HG02763 (cell line): ENCODE data around the gene NISCH.

Experiments
- ATAC-seq: cut with Tn5 transposase; IDR thresholded peaks from one replicate; pipeline ENCODE4 v1.9.1; 2021; ENCODE audit warnings: mild to moderate bottlenecking, moderate library complexity; ENCODE audit not compliant: unreplicated experiment

Gene NISCH

DNA sequence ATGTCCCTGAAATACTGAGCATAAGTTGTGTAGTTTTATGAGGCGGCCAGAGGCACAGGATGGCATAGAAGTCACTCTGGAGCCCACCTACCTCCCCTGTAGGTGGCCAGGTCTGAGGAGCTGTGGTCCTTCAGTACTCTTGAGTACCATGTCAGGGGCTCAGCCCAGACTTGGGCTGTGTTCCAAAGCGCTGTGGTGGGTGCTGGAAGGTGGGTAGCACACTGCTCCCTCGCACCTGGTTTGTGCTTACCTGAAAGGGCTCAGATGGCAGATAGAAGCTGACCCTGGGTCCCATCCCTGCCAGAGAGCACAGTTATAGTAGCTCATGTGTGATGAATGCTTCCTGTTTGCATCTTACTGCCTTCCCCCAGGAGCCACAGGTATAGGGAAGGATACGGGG is 15.5 kb downstream of the NISCH start:
- ATAC-seq = no peak

DNA sequence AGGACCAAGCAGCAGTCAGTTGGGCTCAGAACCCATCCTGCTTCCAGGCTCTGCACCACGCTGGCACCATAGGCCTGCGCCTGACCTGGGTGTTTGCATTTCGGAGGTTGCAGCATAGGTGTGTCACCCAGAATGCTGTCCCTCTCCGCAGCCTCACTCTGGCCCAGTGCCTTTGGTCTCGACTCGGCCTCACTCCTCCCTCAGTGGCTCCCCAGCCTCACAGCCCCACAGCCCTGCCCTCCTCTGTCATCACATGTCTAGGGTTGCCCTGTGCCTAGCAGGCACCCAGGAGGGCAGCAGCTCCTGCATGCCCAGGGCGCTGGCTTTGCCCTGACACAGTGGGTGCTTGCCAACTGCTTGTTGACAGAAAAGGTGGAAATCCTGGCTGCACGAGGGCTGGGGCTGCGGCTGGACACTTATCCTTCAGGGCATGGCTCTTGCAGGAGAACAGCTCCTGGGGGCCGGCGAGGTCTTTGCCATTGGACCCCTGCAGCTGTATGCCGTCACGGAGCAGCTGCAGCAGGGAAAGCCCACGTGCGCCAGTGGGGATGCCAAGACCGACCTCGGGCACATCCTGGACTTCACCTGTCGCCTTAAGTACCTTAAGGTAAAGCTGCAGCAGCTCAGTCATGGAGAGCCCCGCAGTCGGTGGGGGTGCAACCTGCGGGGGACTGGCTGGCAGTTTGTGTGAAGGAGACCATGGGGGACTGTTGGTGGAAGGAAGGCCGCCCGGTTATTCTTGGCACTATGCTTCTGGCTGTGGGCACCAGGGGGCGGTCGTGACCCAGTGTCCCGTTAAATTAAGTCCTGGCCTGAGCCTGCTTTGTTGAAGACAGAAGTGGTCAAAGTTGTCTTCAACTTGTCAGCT is 16.2 kb downstream of the NISCH start:
- ATAC-seq = no peak

- ATAC-seq = no peak
Observed at GRCh38 chr3:52472239-52473000, 17.0 kb downstream of the NISCH start.

DNA sequence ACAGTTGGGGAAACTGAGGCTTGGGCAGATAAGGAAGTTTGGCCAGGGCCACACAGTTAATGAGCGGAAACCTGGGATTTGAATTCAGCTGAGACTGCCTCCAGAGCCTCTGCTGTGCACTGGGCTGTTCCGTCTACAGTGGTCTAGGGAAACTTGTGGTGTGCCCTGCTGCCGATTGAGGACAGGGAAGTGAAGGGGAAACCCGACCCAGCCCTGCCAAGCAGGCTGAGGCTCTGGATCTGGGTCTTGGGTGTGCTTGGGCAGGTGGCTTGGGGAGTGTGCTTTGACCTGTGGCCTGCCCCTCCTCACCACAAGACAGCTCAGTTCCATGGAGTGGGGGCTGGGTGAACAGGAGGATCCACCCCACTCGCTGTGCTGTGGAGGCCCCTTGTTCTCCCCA is 17.6 kb downstream of the NISCH start:
- no peak for ATAC-seq

DNA sequence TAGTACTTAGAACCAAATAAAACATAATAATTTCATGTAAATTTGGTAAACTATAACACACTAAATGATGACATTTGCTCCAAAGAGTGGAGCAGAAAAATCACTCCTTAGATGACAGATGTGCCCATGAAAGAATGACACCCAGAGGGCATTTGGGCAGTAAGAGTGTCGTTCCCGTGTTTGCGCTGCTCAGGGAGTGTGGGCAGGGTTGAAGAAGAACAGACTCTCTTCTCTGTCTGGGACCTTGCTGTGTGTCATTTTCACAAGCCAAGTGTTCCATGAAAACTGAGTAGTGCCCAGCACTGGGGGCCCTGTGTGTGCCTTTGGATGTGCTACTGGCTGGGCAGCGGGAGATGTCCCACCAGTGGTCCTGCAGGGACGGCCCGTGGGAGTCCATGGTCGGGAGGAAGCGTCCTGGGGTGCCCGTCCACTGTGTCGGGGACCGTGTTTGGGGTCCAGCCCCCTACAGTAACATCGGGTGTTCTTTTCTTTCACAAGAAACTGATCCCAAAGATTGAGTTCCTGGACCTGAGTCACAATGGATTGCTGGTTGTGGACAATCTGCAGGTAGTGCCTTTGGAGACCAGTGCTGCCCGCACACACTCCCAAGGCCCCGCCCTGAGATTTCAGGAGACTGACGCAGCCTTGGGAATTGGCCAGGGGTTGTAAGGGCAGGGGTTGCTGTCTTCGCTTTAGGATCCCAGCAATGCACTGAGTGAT is 21.8 kb downstream of the NISCH start:
- ATAC-seq = no peak

- ATAC-seq = no peak
Observed at GRCh38 chr3:52477796-52478095, 22.3 kb downstream of the NISCH start.

GRCh38 chr3:52479037-52479876 is 23.9 kb downstream of the NISCH start:
- no peak for ATAC-seq

DNA sequence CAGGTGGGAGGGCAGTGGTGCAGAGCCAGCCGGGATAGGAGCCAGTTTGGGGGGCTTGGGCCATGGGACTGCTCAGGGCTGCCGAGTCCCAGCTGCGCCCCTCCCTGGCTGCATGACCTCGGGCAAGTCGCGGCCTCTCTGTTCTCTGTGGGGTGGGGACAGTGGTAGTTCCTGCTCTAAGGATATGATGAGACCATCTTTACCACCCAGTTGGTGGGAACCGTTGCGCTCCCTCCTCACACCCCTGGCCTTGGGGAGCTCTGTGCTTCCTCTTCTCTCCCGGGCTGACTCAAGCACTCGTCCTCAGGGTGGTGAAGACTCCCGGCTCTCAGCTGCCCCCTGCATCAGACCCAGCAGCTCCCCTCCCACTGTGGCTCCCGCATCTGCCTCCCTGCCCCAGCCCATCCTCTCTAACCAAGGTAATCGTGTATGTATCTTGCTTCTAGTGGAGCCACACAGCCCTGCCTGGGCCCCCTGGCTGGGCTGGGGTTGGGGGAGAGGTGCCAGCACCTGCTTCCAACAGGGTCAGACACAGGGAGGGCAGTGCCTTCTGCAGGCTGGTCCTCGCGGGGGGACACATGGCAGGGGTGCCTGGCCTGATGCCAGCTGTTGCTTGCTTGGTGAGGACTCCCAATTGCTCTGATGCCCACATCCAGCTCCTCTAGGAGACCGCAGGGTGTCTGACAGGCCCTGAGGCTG is 24.6 kb downstream of the NISCH start:
- no peak for ATAC-seq

DNA sequence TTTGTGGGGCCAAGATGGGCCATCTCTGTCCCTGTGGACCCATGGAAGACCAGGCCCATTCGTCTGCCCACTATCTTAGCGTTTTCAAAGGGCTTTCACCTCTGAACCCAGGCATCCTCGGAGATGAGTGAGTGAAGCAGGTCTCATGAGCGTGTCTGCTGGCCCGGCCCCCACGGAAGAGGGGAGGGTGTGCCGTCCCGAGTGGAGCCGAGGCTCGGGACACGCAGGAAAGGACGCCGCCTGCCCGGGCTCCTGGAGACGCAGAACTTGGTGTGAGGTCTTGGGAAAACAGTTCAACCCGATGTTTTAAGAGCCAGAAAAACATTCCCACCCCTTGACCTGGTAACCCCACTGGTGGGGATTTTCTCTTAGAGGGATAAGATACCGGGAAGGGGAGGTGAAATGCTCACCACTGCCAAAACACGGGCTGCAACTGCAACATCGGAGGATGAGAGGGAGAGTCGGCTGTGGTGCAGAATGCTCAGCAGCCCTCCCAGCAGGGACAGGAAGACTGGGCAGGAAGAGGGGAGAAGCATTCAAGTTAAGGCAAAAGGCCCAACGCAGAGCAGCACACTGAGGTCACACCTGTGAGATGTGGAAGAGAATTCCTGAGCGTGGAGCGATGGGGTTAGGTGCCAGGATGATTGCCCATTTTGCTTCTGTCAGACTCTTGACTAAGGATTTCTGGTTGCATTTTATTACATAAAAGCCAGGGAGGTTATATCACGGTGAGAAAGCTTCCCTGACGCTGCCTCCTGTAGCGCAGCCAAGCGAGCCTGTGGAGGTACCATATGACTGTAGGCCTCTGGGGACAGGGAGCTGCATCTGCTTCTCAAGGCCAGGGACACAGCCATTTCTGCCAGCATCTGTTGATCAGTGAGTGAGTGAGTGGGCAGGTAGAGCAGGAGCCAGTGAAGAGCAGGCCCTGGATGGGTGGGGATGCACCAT is 25.6 kb downstream of the NISCH start:
- ATAC-seq = no peak

GRCh38 chr3:52481819-52482521 is 26.6 kb downstream of the NISCH start:
- no peak for ATAC-seq

- no peak for ATAC-seq
Observed at GRCh38 chr3:52483081-52483480, 27.7 kb downstream of the NISCH start.

- no peak for ATAC-seq
Observed at GRCh38 chr3:52483577-52484381, 28.4 kb downstream of the NISCH start.

DNA sequence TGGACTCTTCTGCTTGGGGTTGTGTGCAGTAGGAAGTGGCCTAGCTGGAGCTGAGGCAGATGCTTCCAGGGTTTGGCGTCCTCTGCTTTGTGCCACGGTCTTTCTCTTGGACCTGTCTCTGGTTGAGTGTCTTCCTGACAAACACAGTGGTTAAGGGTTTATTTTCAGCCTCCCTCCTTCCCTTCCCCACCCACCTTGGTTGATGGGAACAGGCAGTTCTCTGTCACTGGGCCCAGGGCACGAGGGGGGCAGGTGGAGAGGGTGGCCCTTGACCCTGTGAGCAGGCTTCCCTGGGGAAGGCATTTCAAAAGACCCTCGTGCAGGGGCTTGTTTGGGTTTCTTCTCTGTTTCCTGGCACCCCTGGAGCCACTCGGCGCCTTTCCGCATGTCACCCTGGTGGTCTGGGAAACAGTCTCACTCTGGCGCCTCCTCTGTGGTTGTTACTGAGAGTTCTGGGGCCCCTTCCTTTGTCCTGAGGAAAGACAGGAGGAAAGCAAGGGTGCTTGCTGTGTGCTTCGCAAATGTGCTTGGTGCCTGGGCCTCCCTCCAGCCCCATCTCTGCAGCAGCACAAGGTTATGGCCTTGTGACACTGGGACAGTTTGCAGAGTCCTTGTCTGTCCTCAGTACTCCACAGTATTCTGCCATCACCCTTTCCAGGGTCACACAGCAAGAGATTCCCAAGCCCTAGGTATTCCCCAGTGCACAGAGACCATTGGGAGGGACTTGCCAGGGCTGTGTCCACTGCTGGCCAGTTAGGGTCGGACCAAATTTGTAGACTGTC is 29.5 kb downstream of the NISCH start:
- ATAC-seq = no peak

GRCh38 chr3:52487050-52487787 is 31.8 kb downstream of the NISCH start:
- ATAC-seq = no peak

DNA sequence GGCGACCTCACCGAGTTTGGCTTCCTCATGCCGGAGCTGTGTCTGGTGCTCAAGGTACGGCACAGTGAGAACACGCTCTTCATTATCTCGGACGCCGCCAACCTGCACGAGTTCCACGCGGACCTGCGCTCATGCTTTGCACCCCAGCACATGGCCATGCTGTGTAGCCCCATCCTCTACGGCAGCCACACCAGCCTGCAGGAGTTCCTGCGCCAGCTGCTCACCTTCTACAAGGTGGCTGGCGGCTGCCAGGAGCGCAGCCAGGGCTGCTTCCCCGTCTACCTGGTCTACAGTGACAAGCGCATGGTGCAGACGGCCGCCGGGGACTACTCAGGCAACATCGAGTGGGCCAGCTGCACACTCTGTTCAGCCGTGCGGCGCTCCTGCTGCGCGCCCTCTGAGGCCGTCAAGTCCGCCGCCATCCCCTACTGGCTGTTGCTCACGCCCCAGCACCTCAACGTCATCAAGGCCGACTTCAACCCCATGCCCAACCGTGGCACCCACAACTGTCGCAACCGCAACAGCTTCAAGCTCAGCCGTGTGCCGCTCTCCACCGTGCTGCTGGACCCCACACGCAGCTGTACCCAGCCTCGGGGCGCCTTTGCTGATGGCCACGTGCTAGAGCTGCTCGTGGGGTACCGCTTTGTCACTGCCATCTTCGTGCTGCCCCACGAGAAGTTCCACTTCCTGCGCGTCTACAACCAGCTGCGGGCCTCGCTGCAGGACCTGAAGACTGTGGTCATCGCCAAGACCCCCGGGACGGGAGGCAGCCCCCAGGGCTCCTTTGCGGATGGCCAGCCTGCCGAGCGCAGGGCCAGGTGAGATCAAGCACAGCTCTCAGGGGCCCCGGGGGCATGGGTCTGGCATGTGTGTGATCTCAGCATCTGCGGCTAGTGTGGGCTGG is 32.6 kb downstream of the NISCH start:
- ATAC-seq = no peak
